Activated CD4-positive, alpha-beta T cell treated with anti-CD3 and anti-CD28 coated beads for 4 hours (primary cell): Measurements from ENCODE around the gene PDCD1LG2.
"Not testable (repeated sequence)": the region's sequence is repeated elsewhere in the genome, so short reads cannot be mapped to it uniquely, and the experiment has no call there.

Source experiments
- DNase-seq, 2 donors: peaks; one replicate each; pipeline ENCODE4 v3.0.0-alpha.2; 2020

The PDCD1LG2 gene

GRCh38 chr9:5569891-5570290 is 59.6 kb downstream of the PDCD1LG2 start:
- DNase-seq: no peak

- DNase-seq: no peak
Observed at GRCh38 chr9:5571629-5572232, 61.4 kb downstream of the PDCD1LG2 start.

- DNase-seq: no peak
Observed at GRCh38 chr9:5574097-5574496, 63.8 kb downstream of the PDCD1LG2 start.

- DNase-seq: no peak
Observed at GRCh38 chr9:5575000-5575399, 64.7 kb downstream of the PDCD1LG2 start.

- DNase-seq: no peak
Observed at GRCh38 chr9:5577225-5577624, 66.9 kb downstream of the PDCD1LG2 start.

GRCh38 chr9:5578018-5578697 is 67.8 kb downstream of the PDCD1LG2 start:
- DNase-seq: no peak

GRCh38 chr9:5578698-5579085 is 68.4 kb downstream of the PDCD1LG2 start:
- DNase-seq: no peak

GRCh38 chr9:5579881-5580280 is 69.5 kb downstream of the PDCD1LG2 start:
- no peak for DNase-seq

- DNase-seq: no peak
Observed at GRCh38 chr9:5580650-5581049, 70.3 kb downstream of the PDCD1LG2 start.

GRCh38 chr9:5581706-5582105 is 71.4 kb downstream of the PDCD1LG2 start:
- DNase-seq: not testable (repeated sequence)

- DNase-seq: peak; percentile 18 to 29
Observed at GRCh38 chr9:5582835-5583195, 72.5 kb downstream of the PDCD1LG2 start.

GRCh38 chr9:5586391-5586802 is 76.1 kb downstream of the PDCD1LG2 start:
- DNase-seq: no peak

GRCh38 chr9:5587024-5587423 is 76.7 kb downstream of the PDCD1LG2 start:
- peak; percentile 21 to 30 for DNase-seq

- DNase-seq: no peak
Observed at GRCh38 chr9:5592231-5592630, 81.9 kb downstream of the PDCD1LG2 start.

- DNase-seq: no peak
Observed at GRCh38 chr9:5592904-5593303, 82.6 kb downstream of the PDCD1LG2 start.

GRCh38 chr9:5593904-5594303 is 83.6 kb downstream of the PDCD1LG2 start:
- no peak for DNase-seq

- DNase-seq: no peak
Observed at GRCh38 chr9:5596173-5596572, 85.8 kb downstream of the PDCD1LG2 start.

GRCh38 chr9:5608298-5609225 is 98.2 kb downstream of the PDCD1LG2 start:
- DNase-seq: no peak

GRCh38 chr9:5609226-5609596 is 98.9 kb downstream of the PDCD1LG2 start:
- DNase-seq: no peak

GRCh38 chr9:5610491-5610890 is 100.2 kb downstream of the PDCD1LG2 start:
- no peak for DNase-seq

GRCh38 chr9:5611321-5612184 is 101.2 kb downstream of the PDCD1LG2 start:
- no peak for DNase-seq

GRCh38 chr9:5612185-5612530 is 101.8 kb downstream of the PDCD1LG2 start:
- DNase-seq: no peak

- no peak for DNase-seq
Observed at GRCh38 chr9:5614192-5614591, 103.9 kb downstream of the PDCD1LG2 start.
